Prostate gland (tissue), 2 donors: Measurements from ENCODE around the gene TESMIN. TPM values are rescaled to one million over a fixed set of nuclear protein-coding genes. Genes with fewer than 3 reads are reported as not detected.

Source experiments
- DNase-seq: peaks from one replicate; pipeline ENCODE4 v3.0.0-alpha.2; 2019; ENCODE audit warnings: low spot score
- H3K27ac ChIP-seq, 2 donors: fragments of 200-600 bp; sonication (generic); 2 replicates each; pipeline ENCODE4 v1.5.1; 2017 to 2019
- H3K27me3 ChIP-seq: fragments of 200-600 bp; sonication (generic); replicated peaks from 2 replicates; pipeline ENCODE4 v1.5.1; 2019; ENCODE audit not compliant: insufficient read depth
- H3K36me3 ChIP-seq, 2 donors: fragments of 200-600 bp; sonication (generic); 1 replicate in 1 of 2; 2 replicates in 1 of 2; pipeline versions ENCODE4 v1.5.1 to v1.8.1; 2017 to 2019
- H3K4me1 ChIP-seq: fragments of 200-600 bp; sonication (generic); replicated peaks from 2 replicates; pipeline ENCODE4 v1.5.1; 2019
- H3K4me3 ChIP-seq, 2 donors: fragments of 200-600 bp; sonication (generic); 2 replicates each; pipeline ENCODE4 v1.5.1; 2017 to 2019
- H3K9me3 ChIP-seq: fragments of 200-600 bp; sonication (generic); 2 replicates; pipeline ENCODE4 v1.5.1; 2017
- POLR2A ChIP-seq: fragments of 450-650 bp; IDR thresholded peaks from one replicate; pipeline ENCODE4 v1.6.1; 2016; ENCODE audit warnings: antibody characterized with exemption, mild to moderate bottlenecking
- POLR2AphosphoS5 ChIP-seq: sonication (generic); formaldehyde crosslinking; IDR thresholded peaks from one replicate; pipeline ENCODE4 v1.6.1; 2017; ENCODE audit warnings: antibody characterized with exemption
- WGBS: methylation state at CpG from one replicate; pipeline ENCODE4 v1.1.5; 2018; 5-methylcytosine and 5-hydroxymethylcytosine counted together
- intact Hi-C: fragments of 100-400 bp; cut with DNase I; formaldehyde crosslinking; loops from one replicate; pipeline ENCODE4 v1.14.2; 2022
- total RNA-seq, 2 donors: library from RNA; depleted of rRNA; stranded (reverse); fragments of >200 nt; gene quantifications; one replicate each; pipeline ENCODE4 v1.1.0, GENCODE V29; 2016
- TF ChIP-seq, protein P1 (sequence below), 4 experiments: fragments of 200-600 bp in 2 of 4; fragments of 450-650 bp in 2 of 4; sonication (generic) in 2 of 4; IDR thresholded peaks; 1 replicate in 3 of 4; 2 replicates in 1 of 4; pipeline ENCODE4 v1.5.1; 2016 to 2019; ENCODE audit warnings: antibody characterized with exemption in 4 of 4, mild to moderate bottlenecking in 2 of 4, moderate library complexity in 2 of 4

The TESMIN gene
- total RNA-seq, 2 donors from 2014 or later = 20.6 to 24.5 TPM

DNA sequence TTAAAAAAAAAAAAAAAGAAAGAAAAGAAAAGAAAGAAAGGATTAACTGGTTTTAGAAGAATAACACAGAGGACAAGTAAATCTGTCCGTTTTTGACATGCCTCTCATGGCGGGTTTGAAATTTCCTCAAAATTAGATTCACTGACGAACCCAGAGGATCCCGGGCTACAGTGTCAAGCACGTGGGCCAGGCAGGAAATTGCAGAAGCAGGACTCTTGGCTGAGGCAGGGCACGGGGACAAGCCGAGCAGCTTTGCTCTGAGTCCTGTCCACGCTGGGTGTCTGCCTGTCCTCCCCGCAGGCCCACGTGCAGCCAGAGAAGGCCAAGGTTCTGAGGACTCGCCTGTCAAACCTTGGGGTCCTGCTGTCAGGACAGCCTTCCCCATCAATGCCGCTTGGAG, 42.3 kb downstream of the TESMIN start:
- Histone ChIP-seq H3K27ac (no peak overlapping the region), H3K36me3 (no peaks in the 10 kb centered on the region), H3K27me3 (no peaks in the 10 kb centered on the region), H3K4me1 (no peaks in the 10 kb centered on the region), H3K4me3 (no peak overlapping the region), H3K9me3 (no peaks in the 10 kb centered on the region)
- intact Hi-C loops = no loop called here
- no peak for DNase-seq
- TF ChIP-seq POLR2AphosphoS5 = no peak
- TF ChIP-seq, protein P1, sequence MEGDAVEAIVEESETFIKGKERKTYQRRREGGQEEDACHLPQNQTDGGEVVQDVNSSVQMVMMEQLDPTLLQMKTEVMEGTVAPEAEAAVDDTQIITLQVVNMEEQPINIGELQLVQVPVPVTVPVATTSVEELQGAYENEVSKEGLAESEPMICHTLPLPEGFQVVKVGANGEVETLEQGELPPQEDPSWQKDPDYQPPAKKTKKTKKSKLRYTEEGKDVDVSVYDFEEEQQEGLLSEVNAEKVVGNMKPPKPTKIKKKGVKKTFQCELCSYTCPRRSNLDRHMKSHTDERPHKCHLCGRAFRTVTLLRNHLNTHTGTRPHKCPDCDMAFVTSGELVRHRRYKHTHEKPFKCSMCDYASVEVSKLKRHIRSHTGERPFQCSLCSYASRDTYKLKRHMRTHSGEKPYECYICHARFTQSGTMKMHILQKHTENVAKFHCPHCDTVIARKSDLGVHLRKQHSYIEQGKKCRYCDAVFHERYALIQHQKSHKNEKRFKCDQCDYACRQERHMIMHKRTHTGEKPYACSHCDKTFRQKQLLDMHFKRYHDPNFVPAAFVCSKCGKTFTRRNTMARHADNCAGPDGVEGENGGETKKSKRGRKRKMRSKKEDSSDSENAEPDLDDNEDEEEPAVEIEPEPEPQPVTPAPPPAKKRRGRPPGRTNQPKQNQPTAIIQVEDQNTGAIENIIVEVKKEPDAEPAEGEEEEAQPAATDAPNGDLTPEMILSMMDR (IDR thresholded peaks at IDR 0.05) = no peak
- TF ChIP-seq POLR2A = no peak
- 90% methylated on average over 12 of the region's 12 CpGs for WGBS

DNA sequence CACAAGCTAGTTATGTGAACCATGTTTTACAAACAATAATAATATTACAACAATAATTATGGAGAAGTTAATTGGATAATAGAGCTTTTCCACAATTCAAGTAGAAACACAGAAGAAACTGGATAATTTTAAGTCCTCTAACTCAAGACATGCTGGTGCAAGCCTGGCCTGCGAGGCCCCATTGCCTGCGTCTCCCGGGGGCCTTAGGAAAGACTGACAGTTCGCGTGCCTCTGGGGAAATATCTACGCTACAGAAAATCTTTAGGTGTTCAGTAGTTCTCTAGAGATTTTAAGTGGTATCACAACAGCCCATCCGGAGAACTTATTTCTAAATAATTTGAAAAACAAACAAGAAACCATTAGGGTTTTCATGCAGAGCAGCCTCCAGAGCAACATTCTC, 43.8 kb downstream of the TESMIN start:
- no peak for DNase-seq
- Histone ChIP-seq H3K4me1 (no peaks in the 10 kb centered on the region), H3K27ac (no peak overlapping the region), H3K36me3 (no peaks in the 10 kb centered on the region), H3K9me3 (no peaks in the 10 kb centered on the region), H3K27me3 (no peaks in the 10 kb centered on the region), H3K4me3 (no peak overlapping the region)
- WGBS = 67% methylated on average over 7 of the region's 7 CpGs
- intact Hi-C loops = no loop called here
- no peak for TF ChIP-seq POLR2AphosphoS5
- TF ChIP-seq, protein P1 (IDR thresholded peaks at IDR 0.05) = no peak
- TF ChIP-seq POLR2A = no peak

DNA sequence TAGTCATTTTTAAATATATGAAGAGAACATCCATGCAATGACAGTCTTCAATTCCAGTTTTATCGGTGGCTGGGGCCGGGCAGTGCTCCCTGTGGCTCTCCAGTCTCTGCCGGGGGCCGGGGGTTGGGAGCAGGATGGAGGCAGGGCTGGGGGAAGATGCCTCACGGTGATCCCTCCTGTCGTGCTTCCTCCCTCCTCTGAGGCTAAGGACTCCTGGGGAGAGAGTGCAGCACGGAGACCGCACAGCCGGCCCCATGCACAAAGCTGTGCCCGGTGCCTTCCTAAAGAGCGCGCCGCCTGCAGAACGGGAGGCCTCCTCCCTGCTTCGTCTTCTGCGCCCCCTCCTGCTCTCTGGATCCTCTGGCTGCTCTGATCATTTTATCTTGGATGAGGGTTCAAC, 46.4 kb downstream of the TESMIN start:
- no peaks in the 10 kb centered on the region for H3K9me3 ChIP-seq
- no peak overlapping the region for H3K4me3 ChIP-seq
- no peaks in the 10 kb centered on the region for H3K27me3 ChIP-seq
- no peak for TF ChIP-seq POLR2AphosphoS5
- TF ChIP-seq, protein P1 (IDR thresholded peaks at IDR 0.05) = no peak
- no peak for TF ChIP-seq POLR2A
- WGBS = 37% methylated on average over 16 of the region's 16 CpGs
- H3K4me1 ChIP-seq = no peaks in the 10 kb centered on the region
- DNase-seq = no peak
- no peak overlapping the region for H3K27ac ChIP-seq
- H3K36me3 ChIP-seq = no peaks in the 10 kb centered on the region
- intact Hi-C loops = no loop called here

DNA sequence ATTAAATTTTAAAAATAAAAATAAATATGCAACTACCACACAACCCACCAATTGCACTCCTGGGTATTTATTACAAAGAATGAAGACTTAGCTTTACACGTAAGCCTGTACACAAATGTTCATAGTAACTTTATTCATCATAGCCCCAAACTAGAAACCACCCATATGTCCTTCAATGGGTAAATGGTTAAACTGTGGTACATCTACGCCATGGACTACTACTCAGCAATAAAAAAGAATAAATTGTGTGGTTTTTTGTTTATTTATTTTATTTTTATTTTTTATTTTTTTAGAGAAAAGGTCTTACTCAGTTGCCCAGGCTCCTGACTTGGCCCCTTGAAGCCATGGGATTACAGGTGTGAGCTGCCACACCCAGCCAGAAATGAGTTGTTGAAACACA, 52.3 kb downstream of the TESMIN start:
- intact Hi-C loops = no loop called here
- no peaks in the 10 kb centered on the region for H3K4me1 ChIP-seq
- no peaks in the 10 kb centered on the region for H3K27me3 ChIP-seq
- no peak for DNase-seq
- no peak overlapping the region for H3K4me3 ChIP-seq
- no peaks in the 10 kb centered on the region for H3K9me3 ChIP-seq
- H3K27ac ChIP-seq = no peak overlapping the region
- H3K36me3 ChIP-seq = no peaks in the 10 kb centered on the region
- 93% methylated on average over 2 of the region's 2 CpGs for WGBS
- TF ChIP-seq POLR2A = no peak
- TF ChIP-seq POLR2AphosphoS5 = no peak
- TF ChIP-seq, protein P1 (IDR thresholded peaks at IDR 0.05) = no peak

DNA sequence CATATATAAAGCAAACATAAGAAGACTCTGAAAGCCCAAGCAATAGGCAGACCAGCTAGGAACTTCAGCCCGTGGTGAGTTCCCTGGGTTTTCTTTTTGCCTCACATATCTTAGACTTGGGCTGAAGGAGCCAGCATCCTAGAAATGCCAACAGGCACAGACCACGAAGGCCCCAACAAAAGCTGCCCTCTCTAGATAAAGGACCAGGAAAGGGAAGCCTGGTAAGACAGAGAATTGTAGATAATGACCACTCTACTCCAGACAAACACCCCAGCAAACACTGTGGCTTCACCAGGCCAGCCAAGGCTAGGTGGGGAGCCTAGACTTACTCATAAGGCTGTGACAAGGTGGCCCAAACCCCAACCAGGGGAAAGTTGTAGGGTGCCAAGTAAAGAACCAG, 55.8 kb downstream of the TESMIN start:
- H3K9me3 ChIP-seq = no peaks in the 10 kb centered on the region
- intact Hi-C loops = no loop called here
- H3K27me3 ChIP-seq = no peaks in the 10 kb centered on the region
- 81% methylated on average over 2 of the region's 2 CpGs for WGBS
- H3K27ac ChIP-seq = no peak overlapping the region
- no peak overlapping the region for H3K4me3 ChIP-seq
- no peak for DNase-seq
- no peaks in the 10 kb centered on the region for H3K4me1 ChIP-seq
- no peak for TF ChIP-seq POLR2AphosphoS5
- TF ChIP-seq, protein P1 (IDR thresholded peaks at IDR 0.05) = no peak
- TF ChIP-seq POLR2A = no peak
- H3K36me3 ChIP-seq = no peaks in the 10 kb centered on the region
